HuH-7 (cell line): ENCODE measurements around the gene FAM76B.
A peak's percentile ranks its signal among the peaks of the same experiment; 100 is the strongest.

Experiments used
- DNase-seq: peaks from one replicate; pipeline ENCODE4 v3.0.0; 2011; ENCODE audit warnings: low spot score

Gene FAM76B

GRCh38 chr11:95792200-95792599, 2.6 kb upstream of the FAM76B start:
- no peak for DNase-seq

- no peak for DNase-seq
Measured at GRCh38 chr11:95791709-95792033, 2.1 kb upstream of the FAM76B start.

GRCh38 chr11:95790933-95791708, 1.5 kb upstream of the FAM76B start:
- DNase-seq: peak; percentile 23

GRCh38 chr11:95790123-95790932, 746 bp upstream of the FAM76B start, which contains the start of gene CEP57:
Gene CEP57 (plus strand): TSS chr11:95790498. CDS start chr11:95790699, 201 bp downstream.
- peak; percentile 70 for DNase-seq

GRCh38 chr11:95788921-95789505, 569 bp downstream of the FAM76B start:
- peak; percentile 16 for DNase-seq

GRCh38 chr11:95780544-95780943, 9.0 kb downstream of the FAM76B start:
- DNase-seq: no peak

- DNase-seq: no peak
Measured at GRCh38 chr11:95778699-95779098, 10.9 kb downstream of the FAM76B start.

- no peak for DNase-seq
Measured at GRCh38 chr11:95776859-95777258, 12.7 kb downstream of the FAM76B start.

- DNase-seq: no peak
Measured at GRCh38 chr11:95768521-95768920, 21.1 kb downstream of the FAM76B start.

- no peak for DNase-seq
Measured at GRCh38 chr11:95767498-95767897, 22.1 kb downstream of the FAM76B start.

GRCh38 chr11:95766701-95767100, 22.9 kb downstream of the FAM76B start:
- no peak for DNase-seq

- DNase-seq: peak; percentile 17
Measured at GRCh38 chr11:95764267-95764898, 25.2 kb downstream of the FAM76B start.

GRCh38 chr11:95762534-95762933, 27.0 kb downstream of the FAM76B start:
- no peak for DNase-seq

GRCh38 chr11:95760941-95761340, 28.6 kb downstream of the FAM76B start:
- no peak for DNase-seq

- DNase-seq: no peak
Measured at GRCh38 chr11:95751515-95751914, 38.1 kb downstream of the FAM76B start.

- DNase-seq: no peak
Measured at GRCh38 chr11:95750101-95750500, 39.5 kb downstream of the FAM76B start.

GRCh38 chr11:95739108-95739938, 50.3 kb downstream of the FAM76B start:
- DNase-seq: no peak

- no peak for DNase-seq
Measured at GRCh38 chr11:95736809-95737208, 52.8 kb downstream of the FAM76B start.

GRCh38 chr11:95736355-95736754, 53.2 kb downstream of the FAM76B start:
- no peak for DNase-seq

GRCh38 chr11:95734009-95734572, 55.5 kb downstream of the FAM76B start:
- DNase-seq: no peak

GRCh38 chr11:95732930-95733602, 56.5 kb downstream of the FAM76B start:
- no peak for DNase-seq
